GM06990 (cell line): ENCODE measurements around the gene CFAP97D2.

Source experiments
- DNase-seq: peaks from one replicate; pipeline ENCODE4 v3.0.0-alpha.2; 2011; ENCODE audit not compliant: insufficient read length; ENCODE audit errors: extremely low read depth
- H3K27me3 ChIP-seq: replicated peaks from 2 replicates; pipeline ENCODE4 v1.6.0; 2011; ENCODE audit warnings: low read length; ENCODE audit not compliant: control insufficient read depth, insufficient read depth
- H3K36me3 ChIP-seq: 2 replicates; pipeline ENCODE4 v1.5.1; 2011; ENCODE audit warnings: low read length; ENCODE audit not compliant: control insufficient read depth, insufficient read depth
- H3K4me3 ChIP-seq: replicated peaks from 2 replicates; pipeline ENCODE4 v1.5.1; 2011; ENCODE audit warnings: low read depth, mild to moderate bottlenecking, control low read depth, low read length
- CTCF ChIP-seq: IDR thresholded peaks from 2 replicates; pipeline ENCODE4 v1.5.1; 2011; ENCODE audit warnings: low read length, control low read depth, mild to moderate bottlenecking, inconsistent platforms; ENCODE audit not compliant: insufficient read depth, poor library complexity, severe bottlenecking

CFAP97D2 gene

GRCh38 chr13:114234645-114235421 is 55.8 kb downstream of the CFAP97D2 start, which contains the start of gene CDC16:
Gene CDC16 (plus strand): TSS chr13:114234897. CDS start chr13:114235085, 188 bp downstream.
- peak; percentile 89 for DNase-seq
- TF ChIP-seq CTCF, result no peak
- H3K27me3 ChIP-seq, result no peaks in the 10 kb centered on the region
- H3K4me3 ChIP-seq, result peak within 1 kb of the TSS; percentile 80
- peaks cover 2% of the 10 kb centered on the region for H3K36me3 ChIP-seq

- Histone ChIP-seq H3K36me3 (peaks cover 2% of the 10 kb centered on the region), H3K4me3 (peak overlapping the region; percentile 80), H3K27me3 (no peaks in the 10 kb centered on the region)
- no peak for TF ChIP-seq CTCF
- no peak for DNase-seq
These were observed 56.6 kb downstream of the CFAP97D2 start for GRCh38 chr13:114235697-114236096.

- H3K4me3 ChIP-seq, result peak overlapping the region; percentile 80
- TF ChIP-seq CTCF, result no peak
- no peak for DNase-seq
- H3K27me3 ChIP-seq, result no peaks in the 10 kb centered on the region
- peaks cover 3% of the 10 kb centered on the region for H3K36me3 ChIP-seq
These were observed 57.2 kb downstream of the CFAP97D2 start for GRCh38 chr13:114236227-114236626.

GRCh38 chr13:114237415-114238112 is 58.5 kb downstream of the CFAP97D2 start:
- no peak for TF ChIP-seq CTCF
- DNase-seq, result no peak
- peaks cover 9% of the 10 kb centered on the region for H3K36me3 ChIP-seq
- no peak overlapping the region for H3K4me3 ChIP-seq
- no peaks in the 10 kb centered on the region for H3K27me3 ChIP-seq

- Histone ChIP-seq H3K27me3 (no peaks in the 10 kb centered on the region), H3K36me3 (peaks cover 18% of the 10 kb centered on the region), H3K4me3 (no peak overlapping the region)
- DNase-seq, result no peak
- TF ChIP-seq CTCF, result no peak
These were observed 62.9 kb downstream of the CFAP97D2 start for GRCh38 chr13:114241918-114242317.
